GM23338 (cell line): ENCODE data around the gene OR4D1. TPM values are rescaled to one million over a fixed set of nuclear protein-coding genes. Genes with fewer than 3 reads are reported as not detected.

ENCODE experiments used
- ATAC-seq: fragments of 200-7000 bp; cut with Tn5 transposase; 3 replicates; pipeline ENCODE4 v1.9.1; 2020
- DNase-seq: peaks from one replicate; pipeline ENCODE4 v3.0.0-alpha.2; 2015; ENCODE audit warnings: low spot score
- H2AFZ ChIP-seq: fragments of 200-600 bp; sonication (generic); 2 replicates; pipeline ENCODE4 v1.8.0; 2016; ENCODE audit warnings: antibody characterized with exemption, mild to moderate bottlenecking, moderate library complexity
- H3F3A ChIP-seq: fragments of 200-600 bp; sonication (generic); replicated peaks from 2 replicates; pipeline ENCODE4 v1.8.0; 2017; ENCODE audit warnings: antibody characterized with exemption, mixed run types, low read depth
- H3K27ac ChIP-seq: fragments of 200-600 bp; sonication (generic); 2 replicates; pipeline ENCODE4 v1.6.1; 2016; ENCODE audit warnings: low read depth
- H3K27me3 ChIP-seq: fragments of 200-600 bp; sonication (generic); 2 replicates; pipeline ENCODE4 v1.8.0; 2016; ENCODE audit warnings: mild to moderate bottlenecking, mixed run types, moderate library complexity; ENCODE audit not compliant: insufficient read depth
- H3K36me3 ChIP-seq: fragments of 200-600 bp; sonication (generic); 2 replicates; pipeline ENCODE4 v1.8.0; 2016; ENCODE audit warnings: mild to moderate bottlenecking; ENCODE audit not compliant: insufficient read depth
- H3K4me1 ChIP-seq: fragments of 200-600 bp; sonication (generic); 2 replicates; pipeline ENCODE4 v1.8.0; 2016; ENCODE audit warnings: mild to moderate bottlenecking, moderate library complexity; ENCODE audit not compliant: insufficient read depth
- H3K4me2 ChIP-seq: fragments of 200-600 bp; sonication (generic); 2 replicates; pipeline ENCODE4 v1.7.1; 2017; ENCODE audit warnings: mixed run types
- H3K4me3 ChIP-seq: fragments of 200-600 bp; sonication (generic); 2 replicates; pipeline ENCODE4 v1.6.1; 2016; ENCODE audit warnings: mixed run types
- H3K79me2 ChIP-seq: fragments of 200-600 bp; sonication (generic); replicated peaks from 2 replicates; pipeline ENCODE4 v1.8.0; 2017; ENCODE audit warnings: mild to moderate bottlenecking; ENCODE audit not compliant: insufficient read depth
- H3K9me2 ChIP-seq: fragments of 200-600 bp; sonication (generic); 2 replicates; pipeline ENCODE4 v1.8.0; 2017; ENCODE audit not compliant: insufficient read depth
- H4K20me1 ChIP-seq: fragments of 200-600 bp; sonication (generic); replicated peaks from 2 replicates; pipeline ENCODE4 v1.8.0; 2017; ENCODE audit warnings: mild to moderate bottlenecking; ENCODE audit not compliant: insufficient read depth
- H3K27ac Mint-ChIP-seq: 2 replicates; pipeline ENCODE4 v1.8.0; 2020; ENCODE audit warnings: inconsistent platforms, mild to moderate bottlenecking, moderate library complexity, mixed read lengths
- H3K27me3 Mint-ChIP-seq: 3 replicates; pipeline ENCODE4 v1.8.0; 2022; ENCODE audit warnings: low read depth, mild to moderate bottlenecking, moderate library complexity, mixed read lengths, inconsistent platforms; ENCODE audit not compliant: insufficient read depth, poor library complexity
- H3K36me3 Mint-ChIP-seq: 3 replicates; pipeline ENCODE4 v1.8.0; 2021; ENCODE audit warnings: low read depth, mild to moderate bottlenecking, inconsistent platforms, moderate library complexity, mixed read lengths
- H3K4me1 Mint-ChIP-seq: 3 replicates; pipeline ENCODE4 v1.8.0; 2020; ENCODE audit warnings: mild to moderate bottlenecking, inconsistent platforms, mixed read lengths
- H3K4me3 Mint-ChIP-seq: 3 replicates; pipeline ENCODE4 v1.8.0; 2021; ENCODE audit warnings: moderate library complexity, mild to moderate bottlenecking, inconsistent platforms, mixed read lengths
- H3K9me3 Mint-ChIP-seq: 3 replicates; pipeline ENCODE4 v1.8.0; 2020; ENCODE audit warnings: moderate library complexity, mild to moderate bottlenecking, inconsistent platforms, mixed read lengths
- CTCF ChIP-seq, 2 experiments: fragments of 200-600 bp in 1 of 2; sonication (generic) in 1 of 2; conservative IDR thresholded peaks; 2 replicates each; pipeline versions ENCODE4 v1.5.1 to v1.6.1; 2016 to 2017; ENCODE audit warnings: antibody characterized with exemption in 2 of 2, low read depth in 2 of 2, mild to moderate bottlenecking in 2 of 2, moderate library complexity in 1 of 2
- EZH2 ChIP-seq: fragments of 200-600 bp; sonication (generic); IDR thresholded peaks from one replicate; pipeline ENCODE4 v1.8.0; 2017; ENCODE audit warnings: antibody characterized with exemption, mild to moderate bottlenecking, low read depth; ENCODE audit not compliant: unreplicated experiment
- JUNB ChIP-seq: IDR thresholded peaks from one replicate; pipeline ENCODE4 v1.6.1; 2016; ENCODE audit warnings: antibody characterized with exemption; ENCODE audit not compliant: unreplicated experiment
- NANOG ChIP-seq: IDR thresholded peaks from 2 replicates; pipeline ENCODE4 v1.6.1; 2016; ENCODE audit warnings: antibody characterized with exemption, borderline replicate concordance
- POLR2AphosphoS5 ChIP-seq: IDR thresholded peaks from 2 replicates; pipeline ENCODE4 v1.6.1; 2016; ENCODE audit warnings: antibody characterized with exemption, low read depth
- STAT1 ChIP-seq: IDR thresholded peaks from one replicate; pipeline ENCODE4 v1.6.1; 2016; ENCODE audit warnings: antibody characterized with exemption; ENCODE audit not compliant: unreplicated experiment
- ZNF114 ChIP-seq: fragments of 250-450 bp; sonication (Bioruptor Pico); IDR thresholded peaks from 2 replicates; pipeline ENCODE4 v1.5.0; 2020; ENCODE audit warnings: mild to moderate bottlenecking, moderate library complexity
- ZNF331 ChIP-seq: fragments of 250-450 bp; sonication (Bioruptor Pico); IDR thresholded peaks from 2 replicates; pipeline ENCODE4 v1.5.0; 2020; ENCODE audit warnings: low read depth, mild to moderate bottlenecking, moderate library complexity
- polyA plus RNA-seq: library from polyadenylated mRNA; unstranded; fragments of >200 nt; fragmentation: Nextera tagmentation; extraction: Ambion mirVana; gene quantifications from 2 replicates; pipeline ENCODE4 v1.2.1, GENCODE V29; 2016
- total RNA-seq: library from RNA; depleted of rRNA; stranded (reverse); fragments of >200 nt; shearing (Covaris generic); gene quantifications from 2 replicates; pipeline ENCODE4 v1.2.3, GENCODE V29; 2014
- TF ChIP-seq, protein P1 (sequence below): fragments of 250-450 bp; sonication (Bioruptor Pico); IDR thresholded peaks from 2 replicates; pipeline ENCODE4 v1.5.0; 2020; ENCODE audit warnings: mild to moderate bottlenecking, moderate library complexity
- TF ChIP-seq, protein P2 (sequence below): IDR thresholded peaks from 2 replicates; pipeline ENCODE4 v1.6.1; 2016; ENCODE audit warnings: antibody characterized with exemption

Gene OR4D1
- total and polyA plus RNA-seq, 2 experiments from 2014 or later: 0.10 to 0.50 TPM

DNA sequence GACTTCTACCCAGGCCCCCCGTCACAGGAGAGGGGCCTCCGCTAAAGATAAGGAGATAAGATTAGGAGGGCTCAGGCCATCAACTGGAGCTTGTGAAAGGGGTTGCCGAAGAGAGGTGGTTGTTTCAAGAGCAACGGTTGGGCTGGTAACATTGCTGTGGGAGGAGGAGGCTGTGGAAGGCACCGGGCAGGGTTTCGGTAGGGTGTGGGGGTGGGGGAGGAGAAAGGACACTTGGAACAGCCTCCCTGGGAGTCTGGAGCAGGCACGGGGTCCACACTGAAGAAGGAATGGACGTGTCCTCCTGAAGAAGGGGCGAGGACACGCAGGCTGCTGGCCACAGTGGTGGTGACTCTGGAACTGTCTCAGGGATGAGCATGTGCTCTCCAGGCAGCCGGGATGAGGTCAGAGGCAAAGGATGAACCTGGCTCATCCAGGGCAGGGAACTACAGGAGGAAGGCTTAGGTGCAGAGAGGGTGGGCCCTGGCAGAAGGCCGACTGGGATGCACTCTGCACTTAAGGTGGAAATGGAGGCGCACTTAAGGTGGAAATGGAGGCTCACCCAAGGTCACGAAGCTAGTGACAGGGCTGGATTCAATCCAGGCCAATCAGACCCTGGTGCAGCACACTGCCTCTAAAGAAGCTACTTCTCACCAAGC lies 43.2 kb downstream of the OR4D1 start:
- DNase-seq: no peak
- Histone ChIP-seq H3F3A (no peaks in the 10 kb centered on the region), H4K20me1 (no peaks in the 10 kb centered on the region), H3K4me3 (no peak overlapping the region), H3K4me1 (no peaks in the 10 kb centered on the region), H3K27me3 (no peaks in the 10 kb centered on the region), H3K79me2 (no peaks in the 10 kb centered on the region), H3K36me3 (no peaks in the 10 kb centered on the region), H2AFZ (no peak overlapping the region), H3K4me2 (no peak overlapping the region), H3K9me2 (no peaks in the 10 kb centered on the region), H3K27ac (no peak overlapping the region)
- H3K27me3 Mint-ChIP-seq: peaks cover 13% of the 10 kb centered on the region
- H3K27ac Mint-ChIP-seq: no peak overlapping the region
- H3K4me1 Mint-ChIP-seq: no peaks in the 10 kb centered on the region
- peak; percentile 44 for ATAC-seq
- TF ChIP-seq NANOG: no peak
- no peak for TF ChIP-seq JUNB
- TF ChIP-seq, protein P1, sequence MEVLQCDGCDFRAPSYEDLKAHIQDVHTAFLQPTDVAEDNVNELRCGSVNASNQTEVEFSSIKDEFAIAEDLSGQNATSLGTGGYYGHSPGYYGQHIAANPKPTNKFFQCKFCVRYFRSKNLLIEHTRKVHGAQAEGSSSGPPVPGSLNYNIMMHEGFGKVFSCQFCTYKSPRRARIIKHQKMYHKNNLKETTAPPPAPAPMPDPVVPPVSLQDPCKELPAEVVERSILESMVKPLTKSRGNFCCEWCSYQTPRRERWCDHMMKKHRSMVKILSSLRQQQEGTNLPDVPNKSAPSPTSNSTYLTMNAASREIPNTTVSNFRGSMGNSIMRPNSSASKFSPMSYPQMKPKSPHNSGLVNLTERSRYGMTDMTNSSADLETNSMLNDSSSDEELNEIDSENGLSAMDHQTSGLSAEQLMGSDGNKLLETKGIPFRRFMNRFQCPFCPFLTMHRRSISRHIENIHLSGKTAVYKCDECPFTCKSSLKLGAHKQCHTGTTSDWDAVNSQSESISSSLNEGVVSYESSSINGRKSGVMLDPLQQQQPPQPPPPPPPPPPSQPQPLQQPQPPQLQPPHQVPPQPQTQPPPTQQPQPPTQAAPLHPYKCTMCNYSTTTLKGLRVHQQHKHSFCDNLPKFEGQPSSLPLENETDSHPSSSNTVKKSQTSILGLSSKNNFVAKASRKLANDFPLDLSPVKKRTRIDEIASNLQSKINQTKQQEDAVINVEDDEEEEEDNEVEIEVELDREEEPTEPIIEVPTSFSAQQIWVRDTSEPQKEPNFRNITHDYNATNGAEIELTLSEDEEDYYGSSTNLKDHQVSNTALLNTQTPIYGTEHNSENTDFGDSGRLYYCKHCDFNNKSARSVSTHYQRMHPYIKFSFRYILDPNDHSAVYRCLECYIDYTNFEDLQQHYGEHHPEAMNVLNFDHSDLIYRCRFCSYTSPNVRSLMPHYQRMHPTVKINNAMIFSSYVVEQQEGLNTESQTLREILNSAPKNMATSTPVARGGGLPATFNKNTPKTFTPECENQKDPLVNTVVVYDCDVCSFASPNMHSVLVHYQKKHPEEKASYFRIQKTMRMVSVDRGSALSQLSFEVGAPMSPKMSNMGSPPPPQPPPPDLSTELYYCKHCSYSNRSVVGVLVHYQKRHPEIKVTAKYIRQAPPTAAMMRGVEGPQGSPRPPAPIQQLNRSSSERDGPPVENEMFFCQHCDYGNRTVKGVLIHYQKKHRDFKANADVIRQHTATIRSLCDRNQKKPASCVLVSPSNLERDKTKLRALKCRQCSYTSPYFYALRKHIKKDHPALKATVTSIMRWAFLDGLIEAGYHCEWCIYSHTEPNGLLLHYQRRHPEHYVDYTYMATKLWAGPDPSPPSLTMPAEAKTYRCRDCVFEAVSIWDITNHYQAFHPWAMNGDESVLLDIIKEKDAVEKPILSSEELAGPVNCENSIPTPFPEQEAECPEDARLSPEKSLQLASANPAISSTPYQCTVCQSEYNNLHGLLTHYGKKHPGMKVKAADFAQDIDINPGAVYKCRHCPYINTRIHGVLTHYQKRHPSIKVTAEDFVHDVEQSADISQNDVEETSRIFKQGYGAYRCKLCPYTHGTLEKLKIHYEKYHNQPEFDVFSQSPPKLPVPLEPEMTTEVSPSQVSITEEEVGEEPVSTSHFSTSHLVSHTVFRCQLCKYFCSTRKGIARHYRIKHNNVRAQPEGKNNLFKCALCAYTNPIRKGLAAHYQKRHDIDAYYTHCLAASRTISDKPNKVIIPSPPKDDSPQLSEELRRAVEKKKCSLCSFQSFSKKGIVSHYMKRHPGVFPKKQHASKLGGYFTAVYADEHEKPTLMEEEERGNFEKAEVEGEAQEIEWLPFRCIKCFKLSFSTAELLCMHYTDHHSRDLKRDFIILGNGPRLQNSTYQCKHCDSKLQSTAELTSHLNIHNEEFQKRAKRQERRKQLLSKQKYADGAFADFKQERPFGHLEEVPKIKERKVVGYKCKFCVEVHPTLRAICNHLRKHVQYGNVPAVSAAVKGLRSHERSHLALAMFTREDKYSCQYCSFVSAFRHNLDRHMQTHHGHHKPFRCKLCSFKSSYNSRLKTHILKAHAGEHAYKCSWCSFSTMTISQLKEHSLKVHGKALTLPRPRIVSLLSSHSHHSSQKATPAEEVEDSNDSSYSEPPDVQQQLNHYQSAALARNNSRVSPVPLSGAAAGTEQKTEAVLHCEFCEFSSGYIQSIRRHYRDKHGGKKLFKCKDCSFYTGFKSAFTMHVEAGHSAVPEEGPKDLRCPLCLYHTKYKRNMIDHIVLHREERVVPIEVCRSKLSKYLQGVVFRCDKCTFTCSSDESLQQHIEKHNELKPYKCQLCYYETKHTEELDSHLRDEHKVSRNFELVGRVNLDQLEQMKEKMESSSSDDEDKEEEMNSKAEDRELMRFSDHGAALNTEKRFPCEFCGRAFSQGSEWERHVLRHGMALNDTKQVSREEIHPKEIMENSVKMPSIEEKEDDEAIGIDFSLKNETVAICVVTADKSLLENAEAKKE (CRISPR knock-in tag): no peak
- TF ChIP-seq ZNF114 (CRISPR knock-in tag): no peak
- H3K9me3 Mint-ChIP-seq: no peaks in the 10 kb centered on the region
- H3K4me3 Mint-ChIP-seq: no peak overlapping the region
- H3K36me3 Mint-ChIP-seq: no peaks in the 10 kb centered on the region

- peaks cover 16% of the 10 kb centered on the region for H3K27me3 Mint-ChIP-seq
- TF ChIP-seq, protein P2, sequence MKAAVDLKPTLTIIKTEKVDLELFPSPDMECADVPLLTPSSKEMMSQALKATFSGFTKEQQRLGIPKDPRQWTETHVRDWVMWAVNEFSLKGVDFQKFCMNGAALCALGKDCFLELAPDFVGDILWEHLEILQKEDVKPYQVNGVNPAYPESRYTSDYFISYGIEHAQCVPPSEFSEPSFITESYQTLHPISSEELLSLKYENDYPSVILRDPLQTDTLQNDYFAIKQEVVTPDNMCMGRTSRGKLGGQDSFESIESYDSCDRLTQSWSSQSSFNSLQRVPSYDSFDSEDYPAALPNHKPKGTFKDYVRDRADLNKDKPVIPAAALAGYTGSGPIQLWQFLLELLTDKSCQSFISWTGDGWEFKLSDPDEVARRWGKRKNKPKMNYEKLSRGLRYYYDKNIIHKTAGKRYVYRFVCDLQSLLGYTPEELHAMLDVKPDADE: no peak
- TF ChIP-seq JUNB (no peak), ZNF331 (CRISPR knock-in tag) (no peak), POLR2AphosphoS5 (no peak), STAT1 (no peak), CTCF (conservative IDR thresholded peaks at IDR 0.05; ENCODE audit: low read depth in 2 of 2) (no peak), NANOG (no peak), EZH2 (no peak)
Observed at GRCh38 chr17:58192612-58193011, 44.4 kb downstream of the OR4D1 start, which contains the start of gene EPX. EPX (plus strand) TSS chr17:58192726; CDS start chr17:58192847, 121 bp downstream.

More at GRCh38 chr17:58192612-58193011, 44.4 kb downstream of the OR4D1 start, which contains the start of gene EPX:
- ATAC-seq (no peak), DNase-seq (no peak)
- H3K4me2 ChIP-seq: no peak within 1 kb of the TSS
- H4K20me1 ChIP-seq: no peaks in the 10 kb centered on the region
- no peaks in the 10 kb centered on the region for H3K9me3 Mint-ChIP-seq
- no peak within 1 kb of the TSS for H3K27ac Mint-ChIP-seq
- no peaks in the 10 kb centered on the region for H3K27me3 ChIP-seq
- H2AFZ ChIP-seq: no peak within 1 kb of the TSS
- no peak within 1 kb of the TSS for H3K4me3 Mint-ChIP-seq
- H3K4me1 ChIP-seq: no peaks in the 10 kb centered on the region
- H3K27ac ChIP-seq: no peak within 1 kb of the TSS
- H3K36me3 ChIP-seq: no peaks in the 10 kb centered on the region
- H3K36me3 Mint-ChIP-seq: no peaks in the 10 kb centered on the region
- H3K4me1 Mint-ChIP-seq: no peaks in the 10 kb centered on the region
- H3K79me2 ChIP-seq: no peaks in the 10 kb centered on the region
- H3K9me2 ChIP-seq: no peaks in the 10 kb centered on the region
- no peaks in the 10 kb centered on the region for H3F3A ChIP-seq
- H3K4me3 ChIP-seq: no peak within 1 kb of the TSS
